Measurements from ENCODE around the gene APOF.

The APOF gene

DNA sequence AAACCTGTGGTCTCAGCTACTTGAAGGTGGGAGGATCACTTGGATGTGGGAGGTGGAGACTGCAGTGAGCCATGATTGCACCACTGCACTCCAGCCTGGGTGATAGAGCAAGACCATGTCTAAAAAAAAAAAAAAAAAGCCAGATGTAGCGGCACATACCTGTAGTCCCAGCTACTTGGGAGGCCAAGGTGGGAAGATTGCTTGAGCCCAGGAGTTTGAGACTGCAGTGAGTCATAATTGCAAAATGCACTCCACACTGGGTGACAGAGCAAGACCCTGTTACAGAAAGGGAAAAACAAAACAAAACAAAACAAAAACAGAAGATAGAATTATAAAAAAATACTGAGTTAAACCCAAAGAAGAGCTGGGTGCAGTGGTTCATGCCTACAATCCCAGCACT is 29.1 kb upstream of the APOF start:
- Histone ChIP-seq H3K4me3 (ENCODE audit: extremely low read depth, insufficient read depth, low read length, poor library complexity, severe bottlenecking) (no peak overlapping the region), H3K36me3 (ENCODE audit: control insufficient read depth, insufficient read depth, low read length) (no peaks in the 10 kb centered on the region), H3K9me3 (ENCODE audit: control insufficient read depth, low read length) (no peaks in the 10 kb centered on the region), H3K27ac (ENCODE audit: low read depth, low read length, severe bottlenecking) (no peak overlapping the region), H3K4me1 (ENCODE audit: control insufficient read depth, insufficient read depth, low read length, poor library complexity, severe bottlenecking) (no peaks in the 10 kb centered on the region)
- no CpG with 5 or more reads among the region's 1 CpG for WGBS, 2 experiments (ENCODE audit: insufficient coverage in 2 of 2)

DNA sequence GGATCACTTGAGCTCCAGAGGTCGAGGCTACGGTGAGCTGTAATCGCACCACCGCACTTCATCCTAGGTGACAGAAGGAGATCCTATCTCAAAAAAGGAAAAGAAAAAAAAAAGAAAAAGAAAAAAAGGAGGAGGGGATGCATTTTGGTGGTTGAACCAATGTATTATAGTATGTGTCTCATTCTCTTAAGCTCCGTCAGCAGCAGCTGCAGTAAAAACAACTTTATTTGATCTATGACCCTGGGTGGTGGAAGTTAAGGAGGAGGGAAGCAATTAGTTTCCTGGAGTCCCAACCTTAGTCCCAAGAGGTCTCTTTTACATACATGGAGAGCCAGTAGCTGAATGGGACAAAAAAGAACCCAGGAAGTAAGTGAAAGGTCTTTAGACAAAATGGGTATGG is 26.8 kb upstream of the APOF start:
- 85 to 92% methylated on average over 5 of the region's 5 CpGs for WGBS, 2 experiments (ENCODE audit: insufficient coverage in 2 of 2)
- Histone ChIP-seq H3K9me3 (ENCODE audit: control insufficient read depth, low read length) (no peaks in the 10 kb centered on the region), H3K27ac (ENCODE audit: low read depth, low read length, severe bottlenecking) (no peak overlapping the region), H3K36me3 (ENCODE audit: control insufficient read depth, insufficient read depth, low read length) (no peaks in the 10 kb centered on the region), H3K4me3 (ENCODE audit: extremely low read depth, insufficient read depth, low read length, poor library complexity, severe bottlenecking) (no peak overlapping the region), H3K4me1 (ENCODE audit: control insufficient read depth, insufficient read depth, low read length, poor library complexity, severe bottlenecking) (no peaks in the 10 kb centered on the region)

DNA sequence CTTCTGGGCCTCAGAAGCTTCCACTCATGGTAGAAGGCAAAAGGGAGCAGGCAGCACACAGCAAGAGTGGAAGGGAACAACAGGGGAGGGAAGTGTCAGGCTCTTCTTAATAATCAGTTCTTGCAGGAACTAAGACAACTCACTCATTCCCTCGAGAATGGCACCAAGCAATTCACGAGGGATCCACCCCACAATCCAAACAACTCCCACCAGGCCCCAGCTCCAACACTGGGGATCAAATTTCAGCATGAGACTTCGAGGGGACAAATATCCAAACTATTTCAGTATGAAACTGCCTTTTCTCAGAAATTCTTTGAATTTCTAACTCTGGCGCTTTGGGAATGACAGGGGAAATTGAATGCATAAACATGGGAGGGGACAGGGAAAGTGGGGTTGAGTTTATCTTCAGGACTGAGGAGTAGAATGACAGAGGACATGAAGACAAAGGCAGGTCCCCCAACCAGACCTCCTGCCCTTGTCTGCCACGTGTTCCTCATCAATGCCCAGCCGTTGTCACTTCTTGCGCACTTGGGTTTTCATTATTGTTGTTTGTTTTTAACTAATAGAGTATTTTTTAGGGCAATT is 24.6 kb upstream of the APOF start:
- WGBS, 2 experiments (ENCODE audit: insufficient coverage in 2 of 2): 37 to 83% methylated on average over 3 to 4 of the region's 7 CpGs
- Histone ChIP-seq H3K4me3 (ENCODE audit: extremely low read depth, insufficient read depth, low read length, poor library complexity, severe bottlenecking) (no peak overlapping the region), H3K9me3 (ENCODE audit: control insufficient read depth, low read length) (no peaks in the 10 kb centered on the region), H3K36me3 (ENCODE audit: control insufficient read depth, insufficient read depth, low read length) (no peaks in the 10 kb centered on the region), H3K4me1 (ENCODE audit: control insufficient read depth, insufficient read depth, low read length, poor library complexity, severe bottlenecking) (no peaks in the 10 kb centered on the region), H3K27ac (ENCODE audit: low read depth, low read length, severe bottlenecking) (no peak overlapping the region)

GRCh38 chr12:56385873-56386272 is 23.2 kb upstream of the APOF start:
- 100% methylated on average over 1 of the region's 1 CpG; no CpG with 5 or more reads in 1 of the 2 experiments for WGBS, 2 experiments (ENCODE audit: insufficient coverage in 2 of 2)
- H3K36me3 ChIP-seq (ENCODE audit: control insufficient read depth, insufficient read depth, low read length): no peaks in the 10 kb centered on the region
- H3K9me3 ChIP-seq (ENCODE audit: control insufficient read depth, low read length): no peaks in the 10 kb centered on the region
- no peak overlapping the region for H3K4me3 ChIP-seq (ENCODE audit: extremely low read depth, insufficient read depth, low read length, poor library complexity, severe bottlenecking)
- no peak overlapping the region for H3K27ac ChIP-seq (ENCODE audit: low read depth, low read length, severe bottlenecking)
- no peaks in the 10 kb centered on the region for H3K4me1 ChIP-seq (ENCODE audit: control insufficient read depth, insufficient read depth, low read length, poor library complexity, severe bottlenecking)

- no peaks in the 10 kb centered on the region for H3K9me3 ChIP-seq (ENCODE audit: control insufficient read depth, low read length)
- no peaks in the 10 kb centered on the region for H3K36me3 ChIP-seq (ENCODE audit: control insufficient read depth, insufficient read depth, low read length)
- no peak overlapping the region for H3K27ac ChIP-seq (ENCODE audit: low read depth, low read length, severe bottlenecking)
- WGBS, 2 experiments (ENCODE audit: insufficient coverage in 2 of 2): 90 to 97% methylated on average over 9 to 13 of the region's 16 CpGs
- H3K4me3 ChIP-seq (ENCODE audit: extremely low read depth, insufficient read depth, low read length, poor library complexity, severe bottlenecking): no peak overlapping the region
- no peaks in the 10 kb centered on the region for H3K4me1 ChIP-seq (ENCODE audit: control insufficient read depth, insufficient read depth, low read length, poor library complexity, severe bottlenecking)
These were observed 20.0 kb upstream of the APOF start for GRCh38 chr12:56382611-56383010.

- Histone ChIP-seq H3K9me3 (ENCODE audit: control insufficient read depth, low read length) (no peaks in the 10 kb centered on the region), H3K4me1 (ENCODE audit: control insufficient read depth, insufficient read depth, low read length, poor library complexity, severe bottlenecking) (no peaks in the 10 kb centered on the region), H3K36me3 (ENCODE audit: control insufficient read depth, insufficient read depth, low read length) (no peaks in the 10 kb centered on the region), H3K4me3 (ENCODE audit: extremely low read depth, insufficient read depth, low read length, poor library complexity, severe bottlenecking) (no peak overlapping the region), H3K27ac (ENCODE audit: low read depth, low read length, severe bottlenecking) (no peak overlapping the region)
- whole genome bisulfite sequencing, 2 experiments (ENCODE audit: insufficient coverage in 2 of 2): no CpG with 5 or more reads among the region's 1 CpG
These were observed 15.3 kb upstream of the APOF start for GRCh38 chr12:56377989-56378316.

DNA sequence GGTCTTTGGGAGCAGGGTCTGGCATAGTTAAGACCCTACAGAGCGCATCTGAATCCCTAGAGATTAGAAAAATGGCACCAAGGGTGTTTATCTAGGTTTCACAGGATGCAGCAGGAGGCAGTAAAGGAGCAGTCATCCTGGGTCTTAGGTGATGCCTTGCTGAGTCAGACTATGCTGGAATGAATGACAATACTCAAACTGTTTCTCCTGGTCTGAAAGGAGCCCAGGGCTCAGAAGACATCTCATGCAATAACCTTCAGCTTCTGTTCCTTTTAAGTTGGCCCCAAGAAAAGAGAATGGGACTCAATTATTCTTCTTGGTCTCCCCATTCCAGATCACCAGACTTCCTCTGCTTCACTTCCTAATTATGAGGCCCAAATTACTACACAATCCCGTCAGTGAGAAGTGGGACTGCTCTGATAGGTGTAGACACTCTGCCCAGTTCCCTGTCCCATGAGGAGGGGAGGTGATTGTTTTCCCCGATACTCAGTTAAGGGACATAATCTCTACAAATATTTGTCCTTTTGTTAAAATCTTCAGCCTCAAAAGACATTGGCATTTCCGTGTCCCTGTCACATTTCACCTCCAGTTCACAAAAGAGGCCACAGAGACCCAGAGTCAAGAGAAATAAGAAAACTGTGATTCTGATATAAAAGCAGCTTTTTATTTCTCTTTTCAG is 14.8 kb upstream of the APOF start:
- H3K36me3 ChIP-seq (ENCODE audit: control insufficient read depth, insufficient read depth, low read length): no peaks in the 10 kb centered on the region
- no peaks in the 10 kb centered on the region for H3K9me3 ChIP-seq (ENCODE audit: control insufficient read depth, low read length)
- no peak overlapping the region for H3K27ac ChIP-seq (ENCODE audit: low read depth, low read length, severe bottlenecking)
- 100% methylated on average over 1 to 2 of the region's 4 CpGs for WGBS, 2 experiments (ENCODE audit: insufficient coverage in 2 of 2)
- no peak overlapping the region for H3K4me3 ChIP-seq (ENCODE audit: extremely low read depth, insufficient read depth, low read length, poor library complexity, severe bottlenecking)
- H3K4me1 ChIP-seq (ENCODE audit: control insufficient read depth, insufficient read depth, low read length, poor library complexity, severe bottlenecking): no peaks in the 10 kb centered on the region

DNA sequence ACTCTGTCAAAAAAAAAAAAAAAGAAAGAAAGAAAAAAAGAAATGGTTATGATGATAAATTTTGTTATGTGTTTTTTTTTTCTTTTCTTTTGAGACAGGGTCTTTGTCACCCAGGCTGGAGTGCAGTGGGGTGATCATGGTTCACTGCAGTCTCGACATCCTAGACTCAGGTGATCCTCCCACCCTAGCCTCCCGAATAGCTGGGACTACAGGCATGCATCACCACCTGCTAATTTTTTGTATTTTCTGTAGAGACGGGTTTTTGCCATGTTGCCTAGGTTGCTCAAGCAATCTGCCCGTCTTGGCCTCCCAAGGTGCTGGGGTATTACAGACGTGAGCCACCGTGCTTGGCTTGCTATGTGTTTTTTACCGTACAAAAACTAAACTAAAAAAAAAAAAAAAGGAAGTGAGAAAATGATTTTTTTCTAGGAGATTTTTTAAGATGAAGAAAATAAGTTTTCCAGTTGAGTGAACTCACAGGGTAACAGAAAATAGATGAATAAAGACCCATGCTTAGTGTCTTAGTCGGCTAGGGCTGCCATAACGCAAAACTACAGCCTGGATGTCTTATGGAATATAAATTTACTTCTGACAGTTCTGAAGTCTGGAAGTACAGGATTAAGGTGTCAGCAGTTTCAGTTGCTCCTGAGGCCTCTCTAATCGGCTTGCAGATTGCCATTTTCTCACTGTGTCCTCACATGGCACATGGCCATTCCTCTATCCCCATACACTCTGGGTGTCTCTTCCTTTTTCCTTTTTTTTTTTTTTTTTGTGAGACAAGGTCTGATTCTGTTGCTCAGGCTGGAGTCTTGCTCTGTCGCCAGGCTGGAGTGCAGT is 13.2 kb upstream of the APOF start:
- Histone ChIP-seq H3K9me3 (ENCODE audit: control insufficient read depth, low read length) (no peaks in the 10 kb centered on the region), H3K36me3 (ENCODE audit: control insufficient read depth, insufficient read depth, low read length) (no peaks in the 10 kb centered on the region), H3K27ac (ENCODE audit: low read depth, low read length, severe bottlenecking) (no peak overlapping the region), H3K4me3 (ENCODE audit: extremely low read depth, insufficient read depth, low read length, poor library complexity, severe bottlenecking) (no peak overlapping the region), H3K4me1 (ENCODE audit: control insufficient read depth, insufficient read depth, low read length, poor library complexity, severe bottlenecking) (no peaks in the 10 kb centered on the region)
- whole genome bisulfite sequencing, 2 experiments (ENCODE audit: insufficient coverage in 2 of 2): 88 to 97% methylated on average over 4 to 8 of the region's 11 CpGs

DNA sequence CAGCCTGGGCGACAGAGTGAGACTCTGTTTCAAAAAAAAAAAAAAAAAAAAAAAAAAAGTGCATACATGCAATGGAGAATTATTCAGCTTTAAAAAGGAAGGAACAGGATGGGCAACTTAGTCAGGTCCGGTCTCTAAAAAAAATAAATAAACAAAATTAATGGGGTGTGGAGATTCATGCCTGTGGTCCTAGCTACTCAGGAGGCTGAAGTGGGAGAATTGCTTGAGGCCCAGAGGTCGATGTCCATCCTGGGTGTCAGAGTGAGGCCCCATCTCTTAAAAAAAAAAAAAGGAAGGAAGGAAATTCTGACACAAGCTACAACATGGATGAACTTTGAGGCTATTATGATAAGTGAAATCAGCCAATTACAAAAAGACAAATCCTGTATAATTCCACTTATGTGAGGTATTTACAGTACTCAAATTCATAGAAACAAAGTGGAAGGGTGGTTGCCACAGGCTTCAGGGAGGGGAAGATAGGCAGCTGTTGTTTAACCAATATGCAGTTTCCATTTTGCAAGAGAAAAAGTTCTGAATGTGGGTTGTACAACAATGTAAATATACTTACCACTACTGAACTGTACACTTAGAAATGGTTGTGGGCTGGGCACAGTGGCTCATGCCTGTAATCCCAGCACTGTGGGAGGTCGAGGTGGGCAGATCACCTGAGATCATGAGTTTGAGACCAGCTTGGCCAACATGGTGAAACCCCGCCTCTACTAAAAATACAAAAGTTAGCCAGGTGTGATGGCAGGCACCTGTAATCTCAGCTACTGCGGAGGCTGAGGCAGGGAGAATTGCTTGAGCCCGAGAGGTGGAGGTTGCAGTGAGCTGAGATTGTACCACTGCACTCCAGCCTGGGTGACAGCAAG is 12.3 kb upstream of the APOF start:
- H3K27ac ChIP-seq (ENCODE audit: low read depth, low read length, severe bottlenecking): no peak overlapping the region
- WGBS, 2 experiments (ENCODE audit: insufficient coverage in 2 of 2): 83 to 94% methylated on average over 2 to 4 of the region's 7 CpGs
- H3K36me3 ChIP-seq (ENCODE audit: control insufficient read depth, insufficient read depth, low read length): no peaks in the 10 kb centered on the region
- no peaks in the 10 kb centered on the region for H3K4me1 ChIP-seq (ENCODE audit: control insufficient read depth, insufficient read depth, low read length, poor library complexity, severe bottlenecking)
- no peak overlapping the region for H3K4me3 ChIP-seq (ENCODE audit: extremely low read depth, insufficient read depth, low read length, poor library complexity, severe bottlenecking)
- no peaks in the 10 kb centered on the region for H3K9me3 ChIP-seq (ENCODE audit: control insufficient read depth, low read length)

DNA sequence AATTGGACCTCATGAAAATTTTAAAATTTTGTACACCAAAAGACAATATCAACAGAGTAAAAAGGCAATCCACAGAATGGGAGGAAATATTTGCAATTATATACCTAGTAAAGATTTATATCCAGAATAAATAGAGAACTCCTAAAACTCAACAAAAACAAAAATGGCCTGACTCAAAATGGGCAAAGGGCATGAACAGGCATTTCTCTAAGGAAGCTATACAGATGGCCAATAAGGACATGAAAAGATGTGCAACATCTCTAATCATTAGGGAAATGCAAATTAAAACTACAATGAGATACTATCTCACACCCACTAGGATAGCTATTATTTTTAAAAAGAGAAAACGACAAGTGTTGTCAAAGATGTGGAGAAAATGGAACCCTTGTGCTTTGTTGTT is 10.9 kb upstream of the APOF start:
- no peak overlapping the region for H3K27ac ChIP-seq (ENCODE audit: low read depth, low read length, severe bottlenecking)
- WGBS, 2 experiments (ENCODE audit: insufficient coverage in 2 of 2): 88% methylated on average over 1 of the region's 1 CpG; no CpG with 5 or more reads in 1 of the 2 experiments
- H3K4me3 ChIP-seq (ENCODE audit: extremely low read depth, insufficient read depth, low read length, poor library complexity, severe bottlenecking): no peak overlapping the region
- no peaks in the 10 kb centered on the region for H3K4me1 ChIP-seq (ENCODE audit: control insufficient read depth, insufficient read depth, low read length, poor library complexity, severe bottlenecking)
- no peaks in the 10 kb centered on the region for H3K36me3 ChIP-seq (ENCODE audit: control insufficient read depth, insufficient read depth, low read length)
- no peaks in the 10 kb centered on the region for H3K9me3 ChIP-seq (ENCODE audit: control insufficient read depth, low read length)

All from mesodermal cell (in vitro differentiated cells).